Measurements from ENCODE around the gene SULT1C4.

- TF ChIP-seq CTCF (IDR thresholded peaks at IDR 0.05) (no peak), POLR2A (IDR thresholded peaks at IDR 0.05) (no peak)
Observed at GRCh38 chr2:108349571-108349928, 28.2 kb upstream of the SULT1C4 start.

Measured in thyroid gland (tissue), 4 donors.